SK-N-MC (cell line): ENCODE results near the gene SYT2.

ENCODE experiments used
- EZH2 ChIP-seq: fragments of 200-600 bp; sonication (generic); IDR thresholded peaks from one replicate; pipeline ENCODE4 v1.6.1; 2017; ENCODE audit warnings: antibody characterized with exemption
- POLR2AphosphoS5 ChIP-seq: IDR thresholded peaks from 2 replicates; pipeline ENCODE4 v1.6.1; 2012; ENCODE audit warnings: mild to moderate bottlenecking, low read depth, low read length, borderline replicate concordance

DNA sequence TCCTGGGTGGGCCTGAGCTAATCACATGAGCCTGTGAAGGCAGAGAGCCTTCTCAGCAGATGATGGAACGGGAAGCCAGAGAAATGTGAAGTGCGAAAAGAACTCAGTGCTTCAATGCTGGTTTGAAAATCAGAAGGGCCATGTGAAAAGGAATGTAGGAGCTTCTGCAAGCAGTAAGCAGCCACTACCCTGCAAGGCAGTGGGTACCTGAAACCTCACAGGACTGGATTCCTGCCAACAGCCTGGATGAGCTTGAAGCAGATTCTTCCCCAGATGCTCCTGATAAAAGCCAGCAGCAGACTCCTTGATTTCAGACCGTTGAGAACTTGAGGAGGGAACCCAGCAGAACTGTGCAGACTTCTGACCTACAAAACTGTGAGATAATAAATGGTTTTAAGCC is 158.6 kb downstream of the SYT2 start:
- TF ChIP-seq POLR2AphosphoS5 (no peak), EZH2 (no peak)
